ENCODE results near the gene ARL2BP.

Gene ARL2BP

GRCh38 chr16:57236022-57236350, 9.1 kb upstream of the ARL2BP start:
- no peak for DNase-seq

GRCh38 chr16:57238682-57239081, 6.4 kb upstream of the ARL2BP start:
- DNase-seq: no peak

- no peak for DNase-seq
These were observed 6.0 kb upstream of the ARL2BP start for GRCh38 chr16:57239107-57239506.

GRCh38 chr16:57240851-57241250, 4.2 kb upstream of the ARL2BP start:
- no peak for DNase-seq

GRCh38 chr16:57242650-57243049, 2.4 kb upstream of the ARL2BP start:
- no peak for DNase-seq

- no peak for DNase-seq
These were observed 644 bp upstream of the ARL2BP start for GRCh38 chr16:57244463-57244766.

GRCh38 chr16:57245472-57246113, 534 bp downstream of the ARL2BP start:
- no peak for DNase-seq

- DNase-seq: no peak
These were observed 6.3 kb downstream of the ARL2BP start for GRCh38 chr16:57251352-57251751.

GRCh38 chr16:57252148-57252721, 7.2 kb downstream of the ARL2BP start:
- DNase-seq: no peak

GRCh38 chr16:57253466-57253865, 8.4 kb downstream of the ARL2BP start:
- DNase-seq: no peak

GRCh38 chr16:57255686-57256415, 10.8 kb downstream of the ARL2BP start:
- DNase-seq: no peak

GRCh38 chr16:57256601-57257395, 11.7 kb downstream of the ARL2BP start:
- no peak for DNase-seq

- no peak for DNase-seq
These were observed 12.5 kb downstream of the ARL2BP start for GRCh38 chr16:57257455-57258070.

GRCh38 chr16:57258226-57258909, 13.3 kb downstream of the ARL2BP start:
- DNase-seq: no peak

GRCh38 chr16:57258910-57259475, 13.9 kb downstream of the ARL2BP start:
- no peak for DNase-seq

- no peak for DNase-seq
These were observed 15.4 kb downstream of the ARL2BP start for GRCh38 chr16:57260294-57260929.

GRCh38 chr16:57261806-57262205, 16.7 kb downstream of the ARL2BP start:
- no peak for DNase-seq

GRCh38 chr16:57262841-57263540, 17.9 kb downstream of the ARL2BP start:
- no peak for DNase-seq

GRCh38 chr16:57263541-57264351, 18.7 kb downstream of the ARL2BP start:
- no peak for DNase-seq

GRCh38 chr16:57264381-57264780, 19.3 kb downstream of the ARL2BP start:
- DNase-seq: no peak

Measured in stimulated activated CD4-positive, alpha-beta T cell treated with anti-CD3 and anti-CD28 coated beads, Interleukin-12 subunit alpha, Interleukin-12 subunit beta, amount 100 ng/mL, for 4 hours (primary cell).